K562 (cell line): ENCODE results near the gene WLS.

Source experiments
- ATF7 ChIP-seq: fragments of 450-650 bp; IDR thresholded peaks from 2 replicates; pipeline ENCODE4 v1.7.1; 2014; ENCODE audit warnings: mild to moderate bottlenecking, moderate library complexity
- BRD4 ChIP-seq: fragments of 200-600 bp; sonication (generic); IDR thresholded peaks from 2 replicates; pipeline ENCODE4 v1.6.1; 2017; ENCODE audit warnings: inconsistent platforms
- FOXA3 ChIP-seq, 2 experiments: fragments of 450-650 bp in 1 of 2; sonication (generic) in 1 of 2; formaldehyde crosslinking; IDR thresholded peaks in 1 of 2; conservative IDR thresholded peaks in 1 of 2; 2 replicates each; pipeline versions ENCODE4 v1.4.0 to v1.8.0; 2020 to 2022; ENCODE audit warnings: mild to moderate bottlenecking in 2 of 2, missing genetic modification reagents in 1 of 2
- GABPA ChIP-seq: fragments of 200-800 bp; sonication (Bioruptor generic); conservative IDR thresholded peaks from 2 replicates; pipeline ENCODE4 v1.6.1; 2016; ENCODE audit warnings: low read depth, missing genetic modification characterization, missing compliant biosample characterization
- HNRNPLL ChIP-seq: fragments of 200-400 bp; formaldehyde crosslinking; IDR thresholded peaks from 2 replicates; pipeline ENCODE4 v1.6.1; 2017; ENCODE audit warnings: low read length, low read depth, mild to moderate bottlenecking; ENCODE audit not compliant: poor library complexity, severe bottlenecking
- POLR2A ChIP-seq: fragments of 450-650 bp; conservative IDR thresholded peaks from 2 replicates; pipeline ENCODE4 v1.6.1; 2016
- ZNF184 ChIP-seq: sonication (generic); formaldehyde crosslinking; IDR thresholded peaks from 2 replicates; pipeline ENCODE4 v1.5.0; 2020; ENCODE audit warnings: missing genetic modification reagents
- ZNF766 ChIP-seq: fragments of 200-800 bp; sonication (Bioruptor generic); conservative IDR thresholded peaks from 2 replicates; pipeline ENCODE4 v1.6.1; 2016; ENCODE audit warnings: missing genetic modification characterization, missing compliant biosample characterization
- TF ChIP-seq, protein P1 (sequence below), 2 experiments: fragments of 450-650 bp; formaldehyde crosslinking in 1 of 2; IDR thresholded peaks; 2 replicates each; pipeline versions ENCODE4 v1.4.0 to v1.6.1; 2014 to 2020; ENCODE audit warnings: mild to moderate bottlenecking in 2 of 2, borderline replicate concordance in 1 of 2, low read depth in 1 of 2
- TF ChIP-seq, protein P2 (sequence below): fragments of 200-400 bp; formaldehyde crosslinking; IDR thresholded peaks from 2 replicates; pipeline ENCODE4 v1.6.1; 2017; ENCODE audit warnings: mild to moderate bottlenecking, low read depth, low read length, moderate library complexity
- TF ChIP-seq, protein P3 (sequence below), 3 experiments: IDR thresholded peaks in 2 of 3; conservative IDR thresholded peaks in 1 of 3; 2 replicates each; pipeline ENCODE4 v1.5.1; 2011 to 2012; ENCODE audit warnings: low read length in 3 of 3, mild to moderate bottlenecking in 3 of 3, control low read depth in 2 of 3, improper control_type of control experiment in 1 of 3, inconsistent platforms in 1 of 3, low read depth in 1 of 3, mixed read lengths in 1 of 3, moderate library complexity in 1 of 3; ENCODE audit not compliant: insufficient read depth in 2 of 3
- TF ChIP-seq, protein P4 (sequence below): fragments of 250-450 bp; sonication (Bioruptor Pico); IDR thresholded peaks from 2 replicates; pipeline ENCODE4 v1.8.0; 2021; ENCODE audit warnings: moderate library complexity, mild to moderate bottlenecking, inconsistent platforms
- TF ChIP-seq, protein P5 (sequence below): IDR thresholded peaks from 2 replicates; pipeline ENCODE4 v1.6.1; 2016; ENCODE audit warnings: missing genetic modification characterization, missing compliant biosample characterization

DNA sequence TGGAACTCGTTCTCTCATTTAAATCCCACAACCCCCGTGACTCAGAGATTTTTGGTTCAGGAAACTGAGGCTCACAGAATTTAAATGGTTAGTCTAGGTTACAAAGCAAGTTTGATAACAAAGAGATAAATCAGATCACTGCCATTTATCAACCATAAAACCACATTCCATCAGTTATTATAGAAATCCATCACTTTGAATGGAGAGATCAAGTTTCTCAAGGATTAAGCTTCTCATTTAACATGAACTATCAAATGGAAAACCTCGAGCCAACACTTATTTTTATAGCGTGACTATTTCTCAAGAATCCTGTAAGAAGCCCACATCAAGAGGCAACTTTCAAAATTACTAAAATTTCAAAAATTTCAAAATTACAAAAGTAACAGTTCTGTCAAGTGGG lies 11.9 kb downstream of the WLS start:
- no peak for TF ChIP-seq ATF7
- TF ChIP-seq, protein P1, sequence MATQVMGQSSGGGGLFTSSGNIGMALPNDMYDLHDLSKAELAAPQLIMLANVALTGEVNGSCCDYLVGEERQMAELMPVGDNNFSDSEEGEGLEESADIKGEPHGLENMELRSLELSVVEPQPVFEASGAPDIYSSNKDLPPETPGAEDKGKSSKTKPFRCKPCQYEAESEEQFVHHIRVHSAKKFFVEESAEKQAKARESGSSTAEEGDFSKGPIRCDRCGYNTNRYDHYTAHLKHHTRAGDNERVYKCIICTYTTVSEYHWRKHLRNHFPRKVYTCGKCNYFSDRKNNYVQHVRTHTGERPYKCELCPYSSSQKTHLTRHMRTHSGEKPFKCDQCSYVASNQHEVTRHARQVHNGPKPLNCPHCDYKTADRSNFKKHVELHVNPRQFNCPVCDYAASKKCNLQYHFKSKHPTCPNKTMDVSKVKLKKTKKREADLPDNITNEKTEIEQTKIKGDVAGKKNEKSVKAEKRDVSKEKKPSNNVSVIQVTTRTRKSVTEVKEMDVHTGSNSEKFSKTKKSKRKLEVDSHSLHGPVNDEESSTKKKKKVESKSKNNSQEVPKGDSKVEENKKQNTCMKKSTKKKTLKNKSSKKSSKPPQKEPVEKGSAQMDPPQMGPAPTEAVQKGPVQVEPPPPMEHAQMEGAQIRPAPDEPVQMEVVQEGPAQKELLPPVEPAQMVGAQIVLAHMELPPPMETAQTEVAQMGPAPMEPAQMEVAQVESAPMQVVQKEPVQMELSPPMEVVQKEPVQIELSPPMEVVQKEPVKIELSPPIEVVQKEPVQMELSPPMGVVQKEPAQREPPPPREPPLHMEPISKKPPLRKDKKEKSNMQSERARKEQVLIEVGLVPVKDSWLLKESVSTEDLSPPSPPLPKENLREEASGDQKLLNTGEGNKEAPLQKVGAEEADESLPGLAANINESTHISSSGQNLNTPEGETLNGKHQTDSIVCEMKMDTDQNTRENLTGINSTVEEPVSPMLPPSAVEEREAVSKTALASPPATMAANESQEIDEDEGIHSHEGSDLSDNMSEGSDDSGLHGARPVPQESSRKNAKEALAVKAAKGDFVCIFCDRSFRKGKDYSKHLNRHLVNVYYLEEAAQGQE (IDR thresholded peaks at IDR 0.05; ENCODE audit: borderline replicate concordance) = no peak
- TF ChIP-seq, protein P1 (CRISPR knock-in tag; IDR thresholded peaks at IDR 0.05; ENCODE audit: low read depth) = no peak
- TF ChIP-seq, protein P2, sequence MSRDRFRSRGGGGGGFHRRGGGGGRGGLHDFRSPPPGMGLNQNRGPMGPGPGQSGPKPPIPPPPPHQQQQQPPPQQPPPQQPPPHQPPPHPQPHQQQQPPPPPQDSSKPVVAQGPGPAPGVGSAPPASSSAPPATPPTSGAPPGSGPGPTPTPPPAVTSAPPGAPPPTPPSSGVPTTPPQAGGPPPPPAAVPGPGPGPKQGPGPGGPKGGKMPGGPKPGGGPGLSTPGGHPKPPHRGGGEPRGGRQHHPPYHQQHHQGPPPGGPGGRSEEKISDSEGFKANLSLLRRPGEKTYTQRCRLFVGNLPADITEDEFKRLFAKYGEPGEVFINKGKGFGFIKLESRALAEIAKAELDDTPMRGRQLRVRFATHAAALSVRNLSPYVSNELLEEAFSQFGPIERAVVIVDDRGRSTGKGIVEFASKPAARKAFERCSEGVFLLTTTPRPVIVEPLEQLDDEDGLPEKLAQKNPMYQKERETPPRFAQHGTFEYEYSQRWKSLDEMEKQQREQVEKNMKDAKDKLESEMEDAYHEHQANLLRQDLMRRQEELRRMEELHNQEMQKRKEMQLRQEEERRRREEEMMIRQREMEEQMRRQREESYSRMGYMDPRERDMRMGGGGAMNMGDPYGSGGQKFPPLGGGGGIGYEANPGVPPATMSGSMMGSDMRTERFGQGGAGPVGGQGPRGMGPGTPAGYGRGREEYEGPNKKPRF = no peak
- no peak for TF ChIP-seq HNRNPLL
- TF ChIP-seq ZNF184 (CRISPR knock-in tag) = no peak
- TF ChIP-seq, protein P3, sequence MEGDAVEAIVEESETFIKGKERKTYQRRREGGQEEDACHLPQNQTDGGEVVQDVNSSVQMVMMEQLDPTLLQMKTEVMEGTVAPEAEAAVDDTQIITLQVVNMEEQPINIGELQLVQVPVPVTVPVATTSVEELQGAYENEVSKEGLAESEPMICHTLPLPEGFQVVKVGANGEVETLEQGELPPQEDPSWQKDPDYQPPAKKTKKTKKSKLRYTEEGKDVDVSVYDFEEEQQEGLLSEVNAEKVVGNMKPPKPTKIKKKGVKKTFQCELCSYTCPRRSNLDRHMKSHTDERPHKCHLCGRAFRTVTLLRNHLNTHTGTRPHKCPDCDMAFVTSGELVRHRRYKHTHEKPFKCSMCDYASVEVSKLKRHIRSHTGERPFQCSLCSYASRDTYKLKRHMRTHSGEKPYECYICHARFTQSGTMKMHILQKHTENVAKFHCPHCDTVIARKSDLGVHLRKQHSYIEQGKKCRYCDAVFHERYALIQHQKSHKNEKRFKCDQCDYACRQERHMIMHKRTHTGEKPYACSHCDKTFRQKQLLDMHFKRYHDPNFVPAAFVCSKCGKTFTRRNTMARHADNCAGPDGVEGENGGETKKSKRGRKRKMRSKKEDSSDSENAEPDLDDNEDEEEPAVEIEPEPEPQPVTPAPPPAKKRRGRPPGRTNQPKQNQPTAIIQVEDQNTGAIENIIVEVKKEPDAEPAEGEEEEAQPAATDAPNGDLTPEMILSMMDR (IDR thresholded peaks at IDR 0.05 in 2 of 3, conservative IDR thresholded peaks at IDR 0.05 in 1 of 3; ENCODE audit: insufficient read depth in 2 of 3, low read depth in 1 of 3, low read length in 3 of 3) = no peak
- TF ChIP-seq FOXA3 (CRISPR knock-in tag; conservative IDR thresholded peaks at IDR 0.05 in 1 of 2, IDR thresholded peaks at IDR 0.05 in 1 of 2) = no peak
- TF ChIP-seq, protein P4, sequence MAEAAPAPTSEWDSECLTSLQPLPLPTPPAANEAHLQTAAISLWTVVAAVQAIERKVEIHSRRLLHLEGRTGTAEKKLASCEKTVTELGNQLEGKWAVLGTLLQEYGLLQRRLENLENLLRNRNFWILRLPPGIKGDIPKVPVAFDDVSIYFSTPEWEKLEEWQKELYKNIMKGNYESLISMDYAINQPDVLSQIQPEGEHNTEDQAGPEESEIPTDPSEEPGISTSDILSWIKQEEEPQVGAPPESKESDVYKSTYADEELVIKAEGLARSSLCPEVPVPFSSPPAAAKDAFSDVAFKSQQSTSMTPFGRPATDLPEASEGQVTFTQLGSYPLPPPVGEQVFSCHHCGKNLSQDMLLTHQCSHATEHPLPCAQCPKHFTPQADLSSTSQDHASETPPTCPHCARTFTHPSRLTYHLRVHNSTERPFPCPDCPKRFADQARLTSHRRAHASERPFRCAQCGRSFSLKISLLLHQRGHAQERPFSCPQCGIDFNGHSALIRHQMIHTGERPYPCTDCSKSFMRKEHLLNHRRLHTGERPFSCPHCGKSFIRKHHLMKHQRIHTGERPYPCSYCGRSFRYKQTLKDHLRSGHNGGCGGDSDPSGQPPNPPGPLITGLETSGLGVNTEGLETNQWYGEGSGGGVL (CRISPR knock-in tag) = no peak
- TF ChIP-seq BRD4 = no peak
- TF ChIP-seq ZNF766 (CRISPR knock-in tag) = no peak
- no peak for TF ChIP-seq POLR2A
- no peak for TF ChIP-seq GABPA (tag)
- TF ChIP-seq, protein P5, sequence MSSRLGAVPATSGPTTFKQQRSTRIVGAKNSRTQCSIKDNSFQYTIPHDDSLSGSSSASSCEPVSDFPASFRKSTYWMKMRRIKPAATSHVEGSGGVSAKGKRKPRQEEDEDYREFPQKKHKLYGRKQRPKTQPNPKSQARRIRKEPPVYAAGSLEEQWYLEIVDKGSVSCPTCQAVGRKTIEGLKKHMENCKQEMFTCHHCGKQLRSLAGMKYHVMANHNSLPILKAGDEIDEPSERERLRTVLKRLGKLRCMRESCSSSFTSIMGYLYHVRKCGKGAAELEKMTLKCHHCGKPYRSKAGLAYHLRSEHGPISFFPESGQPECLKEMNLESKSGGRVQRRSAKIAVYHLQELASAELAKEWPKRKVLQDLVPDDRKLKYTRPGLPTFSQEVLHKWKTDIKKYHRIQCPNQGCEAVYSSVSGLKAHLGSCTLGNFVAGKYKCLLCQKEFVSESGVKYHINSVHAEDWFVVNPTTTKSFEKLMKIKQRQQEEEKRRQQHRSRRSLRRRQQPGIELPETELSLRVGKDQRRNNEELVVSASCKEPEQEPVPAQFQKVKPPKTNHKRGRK (tag) = no peak
